ENCODE data around the gene NLRC4. TPM values are rescaled to one million over a fixed set of nuclear protein-coding genes. Genes with fewer than 3 reads are reported as not detected.
"Not testable (repeated sequence)": the region's sequence is repeated elsewhere in the genome, so short reads cannot be mapped to it uniquely, and the experiment has no call there.

The NLRC4 gene
- total RNA-seq: not detected in 2 replicates

GRCh38 chr2:32264422-32265105 is at the start of gene NLRC4:
Gene NLRC4, minus strand, starts transcription at chr2:32264886. Its CDS starts 8,111 bp downstream, at chr2:32256775.
- no peak for DNase-seq (ENCODE audit: extremely low read depth, low read depth, low spot score)

GRCh38 chr2:32310577-32310976 is 45.9 kb upstream of the NLRC4 start:
- DNase-seq (ENCODE audit: extremely low read depth, low read depth, low spot score): no peak

- DNase-seq (ENCODE audit: extremely low read depth, low read depth, low spot score): not testable (repeated sequence)
These were observed 29.4 kb upstream of the NLRC4 start for GRCh38 chr2:32293966-32294562.

GRCh38 chr2:32293493-32293892 is 28.8 kb upstream of the NLRC4 start:
- not testable (repeated sequence) for DNase-seq (ENCODE audit: extremely low read depth, low read depth, low spot score)

GRCh38 chr2:32291746-32292145 is 27.1 kb upstream of the NLRC4 start:
- DNase-seq (ENCODE audit: extremely low read depth, low read depth, low spot score): no peak

GRCh38 chr2:32290000-32290339 is 25.3 kb upstream of the NLRC4 start:
- DNase-seq (ENCODE audit: extremely low read depth, low read depth, low spot score): no peak

GRCh38 chr2:32289165-32289999 is 24.7 kb upstream of the NLRC4 start:
- no peak for DNase-seq (ENCODE audit: extremely low read depth, low read depth, low spot score)

- no peak for DNase-seq (ENCODE audit: extremely low read depth, low read depth, low spot score)
These were observed 19.6 kb upstream of the NLRC4 start for GRCh38 chr2:32284321-32284720.

- no peak for DNase-seq (ENCODE audit: extremely low read depth, low read depth, low spot score)
These were observed 13.8 kb upstream of the NLRC4 start for GRCh38 chr2:32278478-32278853.

- DNase-seq (ENCODE audit: extremely low read depth, low read depth, low spot score): peak; percentile 76
These were observed 13.2 kb upstream of the NLRC4 start, which contains the start of gene YIPF4 for GRCh38 chr2:32277674-32278477. Gene YIPF4, plus strand, starts transcription at chr2:32277904. Its CDS starts 252 bp downstream, at chr2:32278156.

- no peak for DNase-seq (ENCODE audit: extremely low read depth, low read depth, low spot score)
These were observed 12.6 kb upstream of the NLRC4 start for GRCh38 chr2:32277363-32277673.

- not testable (repeated sequence) for DNase-seq (ENCODE audit: extremely low read depth, low read depth, low spot score)
These were observed 11.1 kb upstream of the NLRC4 start for GRCh38 chr2:32275790-32276189.

- DNase-seq (ENCODE audit: extremely low read depth, low read depth, low spot score): no peak
These were observed 9.6 kb upstream of the NLRC4 start for GRCh38 chr2:32274289-32274688.

- no peak for DNase-seq (ENCODE audit: extremely low read depth, low read depth, low spot score)
These were observed 7.6 kb upstream of the NLRC4 start for GRCh38 chr2:32272279-32272678.

- DNase-seq (ENCODE audit: extremely low read depth, low read depth, low spot score): no peak
These were observed 6.4 kb upstream of the NLRC4 start for GRCh38 chr2:32271063-32271462.

GRCh38 chr2:32262105-32262504 is 2.6 kb downstream of the NLRC4 start:
- no peak for DNase-seq (ENCODE audit: extremely low read depth, low read depth, low spot score)

GRCh38 chr2:32260376-32260775 is 4.3 kb downstream of the NLRC4 start:
- DNase-seq (ENCODE audit: extremely low read depth, low read depth, low spot score): no peak

- no peak for DNase-seq (ENCODE audit: extremely low read depth, low read depth, low spot score)
These were observed 6.4 kb downstream of the NLRC4 start for GRCh38 chr2:32258242-32258641.

GRCh38 chr2:32250290-32250689 is 14.4 kb downstream of the NLRC4 start:
- DNase-seq (ENCODE audit: extremely low read depth, low read depth, low spot score): no peak

- DNase-seq (ENCODE audit: extremely low read depth, low read depth, low spot score): no peak
These were observed 14.9 kb downstream of the NLRC4 start for GRCh38 chr2:32249731-32250236.

GRCh38 chr2:32248299-32248698 is 16.4 kb downstream of the NLRC4 start:
- no peak for DNase-seq (ENCODE audit: extremely low read depth, low read depth, low spot score)

Data from glomerular endothelial cell (primary cell).